Breast epithelium (tissue), 3 donors: ENCODE results near the gene TMC8.

ENCODE experiments used
- POLR2AphosphoS5 ChIP-seq, 3 donors: sonication (generic); formaldehyde crosslinking; IDR thresholded peaks; one replicate each; pipeline ENCODE4 v1.6.1; 2017; ENCODE audit warnings: antibody characterized with exemption in 3 of 3
- TF ChIP-seq, protein P1 (sequence below), 3 donors: fragments of 450-650 bp; IDR thresholded peaks; one replicate each; pipeline ENCODE4 v1.5.1; 2016 to 2017; ENCODE audit warnings: antibody characterized with exemption in 3 of 3, mild to moderate bottlenecking in 3 of 3, moderate library complexity in 3 of 3

DNA sequence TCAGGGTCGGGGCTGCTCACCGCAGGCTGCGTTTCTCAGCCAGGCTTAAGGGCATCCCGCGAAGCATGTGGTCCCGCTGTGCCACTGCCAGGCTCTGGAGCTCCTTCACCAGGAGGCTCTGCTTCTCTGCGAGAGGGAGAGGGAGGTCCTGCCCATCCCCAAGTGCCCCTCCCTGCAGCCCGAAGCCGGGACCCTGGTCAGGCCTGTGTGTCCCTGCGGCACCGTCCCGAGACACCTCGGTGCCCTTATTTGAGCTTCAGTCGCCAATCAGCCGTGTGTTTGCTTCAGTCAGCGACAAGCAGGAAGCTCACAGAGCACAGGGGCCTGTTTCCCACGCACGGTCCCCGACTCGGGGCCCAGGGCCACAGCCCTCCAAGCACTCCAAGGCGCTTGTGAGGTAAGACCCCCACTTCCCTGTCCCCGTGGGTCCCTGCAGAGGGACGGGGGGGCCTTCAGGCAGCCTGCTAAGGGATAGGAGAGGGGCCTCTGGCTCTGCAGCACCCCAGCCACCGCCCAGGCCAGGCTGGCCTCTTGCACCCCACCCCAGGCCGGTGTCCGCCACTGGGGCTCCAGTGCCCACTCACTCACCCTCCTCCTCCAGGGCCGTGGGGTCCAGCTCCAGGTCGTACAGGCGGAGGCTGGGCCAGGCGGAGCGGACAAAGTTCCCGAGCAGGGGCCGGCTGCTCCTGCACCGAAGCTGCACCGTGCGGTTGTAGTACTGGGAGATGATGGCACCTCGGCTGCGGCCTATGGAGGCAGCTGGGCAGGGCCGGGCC is 5.2 kb upstream of the TMC8 start:
- TF ChIP-seq POLR2AphosphoS5 (IDR thresholded peaks at IDR 0.05): no peak
- TF ChIP-seq, protein P1, sequence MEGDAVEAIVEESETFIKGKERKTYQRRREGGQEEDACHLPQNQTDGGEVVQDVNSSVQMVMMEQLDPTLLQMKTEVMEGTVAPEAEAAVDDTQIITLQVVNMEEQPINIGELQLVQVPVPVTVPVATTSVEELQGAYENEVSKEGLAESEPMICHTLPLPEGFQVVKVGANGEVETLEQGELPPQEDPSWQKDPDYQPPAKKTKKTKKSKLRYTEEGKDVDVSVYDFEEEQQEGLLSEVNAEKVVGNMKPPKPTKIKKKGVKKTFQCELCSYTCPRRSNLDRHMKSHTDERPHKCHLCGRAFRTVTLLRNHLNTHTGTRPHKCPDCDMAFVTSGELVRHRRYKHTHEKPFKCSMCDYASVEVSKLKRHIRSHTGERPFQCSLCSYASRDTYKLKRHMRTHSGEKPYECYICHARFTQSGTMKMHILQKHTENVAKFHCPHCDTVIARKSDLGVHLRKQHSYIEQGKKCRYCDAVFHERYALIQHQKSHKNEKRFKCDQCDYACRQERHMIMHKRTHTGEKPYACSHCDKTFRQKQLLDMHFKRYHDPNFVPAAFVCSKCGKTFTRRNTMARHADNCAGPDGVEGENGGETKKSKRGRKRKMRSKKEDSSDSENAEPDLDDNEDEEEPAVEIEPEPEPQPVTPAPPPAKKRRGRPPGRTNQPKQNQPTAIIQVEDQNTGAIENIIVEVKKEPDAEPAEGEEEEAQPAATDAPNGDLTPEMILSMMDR (IDR thresholded peaks at IDR 0.05): no peak
